IMR-90 (cell line): ENCODE data around the gene REN. TPM values are rescaled to one million over a fixed set of nuclear protein-coding genes. Genes with fewer than 3 reads are reported as not detected.

Experiments
- ATAC-seq: fragments of 200-7000 bp; cut with Tn5 transposase; 2 replicates; pipeline ENCODE4 v1.9.1; 2020; ENCODE audit warnings: low read depth, mild to moderate bottlenecking, moderate library complexity
- BruUV-seq: library from RNA; stranded (reverse); fragments of 400-500 nt; replicated peaks from 2 replicates; lab custom pipeline; 2021; lab: Mats Ljungman, UMichigan
- CTCF ChIA-PET: fragments of 300-600 bp; formaldehyde crosslinking; extraction: SDS; loops from one replicate; lab custom pipeline; 2021; ENCODE audit warnings: antibody characterized with exemption; lab: Yijun Ruan, JAX
- POLR2A ChIA-PET: fragments of 300-600 bp; sonication (Branson Sonifier 250); formaldehyde crosslinking; loops from one replicate; lab custom pipeline; 2022; ENCODE audit warnings: antibody characterized with exemption; ENCODE audit not compliant: unreplicated experiment; lab: Charles Lee
- DNase-seq: peaks from one replicate; pipeline ENCODE4 v3.0.0; 2013
- H2AFZ ChIP-seq: replicated peaks from 2 replicates; pipeline ENCODE3; 2013; ENCODE audit warnings: low read length, mild to moderate bottlenecking; ENCODE audit not compliant: poor library complexity
- H2AK5ac ChIP-seq: 2 replicates; pipeline ENCODE4 v1.6.1; 2013; ENCODE audit warnings: low read depth, low read length, inconsistent platforms
- H2AK9ac ChIP-seq: replicated peaks from 2 replicates; pipeline ENCODE3; 2013; ENCODE audit warnings: mild to moderate bottlenecking, low read depth, low read length, moderate library complexity; ENCODE audit not compliant: poor library complexity
- H2BK120ac ChIP-seq: 2 replicates; pipeline ENCODE4 v1.6.1; 2013; ENCODE audit warnings: low read depth, low read length, inconsistent platforms
- H2BK15ac ChIP-seq: 3 replicates; pipeline ENCODE4 v1.6.1; 2013; ENCODE audit warnings: low read depth, low read length, inconsistent platforms
- H2BK20ac ChIP-seq: 2 replicates; pipeline ENCODE4 v1.6.1; 2013; ENCODE audit warnings: low read depth, mild to moderate bottlenecking, inconsistent platforms, low read length, moderate library complexity
- H2BK5ac ChIP-seq: 2 replicates; pipeline ENCODE4 v1.6.1; 2013; ENCODE audit warnings: mild to moderate bottlenecking, low read depth, low read length, inconsistent platforms; ENCODE audit not compliant: poor library complexity, severe bottlenecking
- H3K14ac ChIP-seq: replicated peaks from 2 replicates; pipeline ENCODE4 v1.6.1; 2013; ENCODE audit warnings: low read depth, low read length, inconsistent platforms
- H3K18ac ChIP-seq: 2 replicates; pipeline ENCODE4 v1.6.1; 2013; ENCODE audit warnings: low read depth, low read length, control low read depth
- H3K23ac ChIP-seq: 2 replicates; pipeline ENCODE4 v1.6.1; 2013; ENCODE audit warnings: low read depth, low read length, inconsistent platforms
- H3K27ac ChIP-seq: 2 replicates; pipeline ENCODE4 v1.5.1; 2013; ENCODE audit warnings: mild to moderate bottlenecking, control low read depth, low read length; ENCODE audit not compliant: insufficient read depth
- H3K27me3 ChIP-seq: 2 replicates; pipeline ENCODE4 v1.6.1; 2013; ENCODE audit warnings: low read length; ENCODE audit not compliant: control insufficient read depth, insufficient read depth
- H3K36me3 ChIP-seq: 2 replicates; pipeline ENCODE4 v1.6.1; 2013; ENCODE audit warnings: low read length, mixed read lengths; ENCODE audit not compliant: control insufficient read depth, insufficient read depth
- H3K4ac ChIP-seq: 2 replicates; pipeline ENCODE4 v1.6.1; 2013; ENCODE audit warnings: low read depth, low read length, inconsistent platforms
- H3K4me1 ChIP-seq: 2 replicates; pipeline ENCODE4 v1.6.1; 2013; ENCODE audit warnings: low read length, mixed read lengths; ENCODE audit not compliant: control insufficient read depth, insufficient read depth
- H3K4me2 ChIP-seq: 2 replicates; pipeline ENCODE4 v1.6.1; 2013; ENCODE audit warnings: low read depth, mild to moderate bottlenecking, control low read depth, low read length, moderate library complexity
- H3K4me3 ChIP-seq: 2 replicates; pipeline ENCODE4 v1.5.1; 2013; ENCODE audit warnings: low read depth, mild to moderate bottlenecking, control low read depth, low read length, moderate library complexity; ENCODE audit not compliant: insufficient read depth
- H3K56ac ChIP-seq: 2 replicates; pipeline ENCODE4 v1.6.1; 2013; ENCODE audit warnings: low read length, inconsistent platforms; ENCODE audit not compliant: insufficient read depth; ENCODE audit errors: extremely low read depth
- H3K79me1 ChIP-seq, 2 experiments: 2 replicates each; pipeline ENCODE4 v1.6.1; 2013; ENCODE audit warnings: low read length in 2 of 2, inconsistent platforms in 1 of 2, low read depth in 1 of 2
- H3K9ac ChIP-seq: 2 replicates; pipeline ENCODE4 v1.6.1; 2013; ENCODE audit warnings: low read depth, low read length, control low read depth
- H3K9me1 ChIP-seq: 2 replicates; pipeline ENCODE4 v1.6.1; 2013; ENCODE audit warnings: low read length, inconsistent platforms; ENCODE audit not compliant: insufficient read depth
- H3K9me3 ChIP-seq: 2 replicates; pipeline ENCODE4 v1.6.1; 2013; ENCODE audit warnings: low read length; ENCODE audit not compliant: control insufficient read depth, insufficient read depth
- H4K20me1 ChIP-seq: 2 replicates; pipeline ENCODE4 v1.6.1; 2013; ENCODE audit warnings: low read length, inconsistent platforms; ENCODE audit not compliant: insufficient read depth
- H4K5ac ChIP-seq: 2 replicates; pipeline ENCODE4 v1.6.1; 2013; ENCODE audit warnings: mild to moderate bottlenecking, low read depth, low read length, control low read depth
- H4K8ac ChIP-seq, 2 experiments: 2 replicates each; pipeline ENCODE4 v1.6.1; 2013; ENCODE audit warnings: low read depth in 2 of 2, low read length in 2 of 2, control low read depth in 1 of 2, inconsistent platforms in 1 of 2
- H4K91ac ChIP-seq: 2 replicates; pipeline ENCODE4 v1.6.1; 2013; ENCODE audit warnings: low read depth, low read length, inconsistent platforms; ENCODE audit not compliant: insufficient read depth
- BHLHE40 ChIP-seq: fragments of 150-350 bp; IDR thresholded peaks from 2 replicates; pipeline ENCODE4 v1.6.1; 2016; ENCODE audit warnings: mild to moderate bottlenecking, low read depth, low read length
- CEBPB ChIP-seq: IDR thresholded peaks from 2 replicates; pipeline ENCODE4 v1.6.1; 2012; ENCODE audit warnings: low read depth, low read length, improper control_type of control experiment
- CHD1 ChIP-seq: IDR thresholded peaks from 2 replicates; pipeline ENCODE4 v1.6.1; 2012; ENCODE audit warnings: low read depth, low read length, improper control_type of control experiment
- CTCF ChIP-seq: conservative IDR thresholded peaks from 2 replicates; pipeline ENCODE4 v1.5.1; 2012; ENCODE audit warnings: mild to moderate bottlenecking, low read depth, low read length, improper control_type of control experiment
- FOS ChIP-seq: fragments of 150-350 bp; IDR thresholded peaks from 2 replicates; pipeline ENCODE4 v1.6.1; 2016; ENCODE audit warnings: low read depth, low read length
- MAFK ChIP-seq: IDR thresholded peaks from 2 replicates; pipeline ENCODE4 v1.6.1; 2012; ENCODE audit warnings: low read depth, low read length, improper control_type of control experiment
- MXI1 ChIP-seq: IDR thresholded peaks from 2 replicates; pipeline ENCODE4 v1.6.1; 2012; ENCODE audit warnings: low read depth, mild to moderate bottlenecking, low read length, moderate library complexity, borderline replicate concordance
- POLR2A ChIP-seq: IDR thresholded peaks from 2 replicates; pipeline ENCODE4 v1.6.1; 2012; ENCODE audit warnings: mild to moderate bottlenecking, low read depth, low read length
- RAD21 ChIP-seq: IDR thresholded peaks from 2 replicates; pipeline ENCODE4 v1.6.1; 2012; ENCODE audit warnings: low read length, improper control_type of control experiment
- RCOR1 ChIP-seq: IDR thresholded peaks from 2 replicates; pipeline ENCODE4 v1.6.1; 2012; ENCODE audit warnings: mild to moderate bottlenecking, low read length, improper control_type of control experiment; ENCODE audit not compliant: insufficient replicate concordance
- RFX5 ChIP-seq: IDR thresholded peaks from 2 replicates; pipeline ENCODE4 v1.8.0; 2012; ENCODE audit warnings: low read depth, mild to moderate bottlenecking, low read length, moderate library complexity
- SMC3 ChIP-seq: fragments of 150-350 bp; IDR thresholded peaks from 2 replicates; pipeline ENCODE4 v1.6.1; 2016; ENCODE audit warnings: low read depth, mild to moderate bottlenecking, antibody characterized with exemption, low read length, moderate library complexity
- WGBS, 2 experiments: methylation state at CpG; one replicate each; pipeline versions ENCODE4 v1.1.5 to v1.1.7; 2013; ENCODE audit warnings: missing lambda C conversion rate in 2 of 2; ENCODE audit not compliant: insufficient read length in 1 of 2; ENCODE audit errors: extremely low coverage in 2 of 2; 5-methylcytosine and 5-hydroxymethylcytosine counted together
- dilution Hi-C: fragments of 300-500 bp; cut with HindIII; formaldehyde crosslinking; loops from one replicate; pipeline ENCODE4 v1.14.3; 2018; ENCODE audit warnings: low sequenced_read_pairs; ENCODE audit not compliant: unreplicated experiment
- in situ Hi-C: fragments of 300-500 bp; cut with MboI; formaldehyde crosslinking; loops from 3 replicates; pipeline ENCODE4 v1.14.3; 2019; ENCODE audit warnings: low sequenced_read_pairs, inconsistent platforms, mixed read lengths
- intact Hi-C: fragments of 100-400 bp; cut with micrococcal nuclease; formaldehyde crosslinking; loops from 2 replicates; pipeline ENCODE4 v1.10.0; 2022
- polyA plus RNA-seq, 3 experiments: library from polyadenylated mRNA; depleted of rRNA; stranded (reverse); fragments of >200 nt; gene quantifications; 2 replicates each; pipeline ENCODE4 v1.2.3, GENCODE V29; 2012; ENCODE audit warnings: low replicate concordance in 1 of 3
- total RNA-seq: library from RNA; depleted of rRNA; stranded (reverse); fragments of >200 nt; gene quantifications from 2 replicates; pipeline ENCODE4 v1.2.3, GENCODE V29; 2012
- TF ChIP-seq, protein P1 (sequence below): fragments of 150-350 bp; IDR thresholded peaks from 2 replicates; pipeline ENCODE4 v1.6.1; 2017; ENCODE audit warnings: mild to moderate bottlenecking, antibody characterized with exemption, low read length, low read depth

The REN gene
- total and polyA plus RNA-seq, 2 of the 4 experiments (the other 2 are of a cell fraction), result 0.54 to 1.2 TPM

GRCh38 chr1:204151552-204152309 is 14.4 kb downstream of the REN start, which contains the start of gene ETNK2:
ETNK2 (minus strand) TSS chr1:204152044; CDS start chr1:204151852, 192 bp downstream.
- H3K27ac ChIP-seq, result peak within 1 kb of the TSS; percentile 27; the same call in 1 of the 2 replicates
- H4K8ac ChIP-seq, result peak within 1 kb of the TSS; percentile 90 to 94
- H2AFZ ChIP-seq, result peak within 1 kb of the TSS; percentile 95
- peak within 1 kb of the TSS; percentile 95 for H3K4me3 ChIP-seq
- peak within 1 kb of the TSS; percentile 93 for H3K4me2 ChIP-seq
- 0% methylated on average over 3 of the region's 94 CpGs; no CpG with 5 or more reads in 1 of the 2 experiments for WGBS, 2 experiments
- peak within 1 kb of the TSS; percentile 15 for H3K18ac ChIP-seq
- no peaks in the 10 kb centered on the region for H4K20me1 ChIP-seq
- H3K4me1 ChIP-seq, result peaks cover 7% of the 10 kb centered on the region
- H2BK15ac ChIP-seq, result peak within 1 kb of the TSS; percentile 41; the same call in 1 of the 3 replicates
- DNase-seq (peak; percentile 56), ATAC-seq (peak; percentile 92)
- no peak within 1 kb of the TSS for H2BK5ac ChIP-seq
- ChIA-PET CTCF (interaction anchor here (0.6 to 1.2 kb wide), 3 partner anchors 55 to 413 kb away, joined by 3 to 5 read pairs (median 5); no protein-coding TSS in a partner anchor), POLR2A (no interaction called here)
- peak within 1 kb of the TSS; percentile 80 for H4K5ac ChIP-seq
- peaks cover 3% of the 10 kb centered on the region; the same call in 1 of the 2 replicates for H3K27me3 ChIP-seq
- H2AK5ac ChIP-seq, result peak within 1 kb of the TSS; percentile 84
- H2BK20ac ChIP-seq, result no peak within 1 kb of the TSS
- intact Hi-C loops, result no loop called here
- peak within 1 kb of the TSS; percentile 43; the same call in 1 of the 2 replicates for H3K56ac ChIP-seq
- in situ Hi-C loops, result no loop called here
- peak within 1 kb of the TSS; percentile 93 for H3K4ac ChIP-seq
- peak within 1 kb of the TSS; percentile 19; the same call in 1 of the 2 replicates for H2BK120ac ChIP-seq
- H3K23ac ChIP-seq, result peak within 1 kb of the TSS; percentile 82; the same call in 1 of the 2 replicates
- H3K36me3 ChIP-seq, result 0 out of 2 replicates have a peak, but pooled peaks cover 1% of the 10 kb centered on the region
- H3K9me3 ChIP-seq, result no peaks in the 10 kb centered on the region
- peaks cover 7% of the 10 kb centered on the region; the same call in 1 of the 2 replicates for H3K9me1 ChIP-seq
- dilution Hi-C loops, result loop anchor here (25.0 kb wide), 1 partner anchor 236 kb away; no protein-coding TSS in a partner anchor
- peak within 1 kb of the TSS; percentile 71; the same call in 1 of the 2 replicates for H4K91ac ChIP-seq
- peak within 1 kb of the TSS; percentile 92 for H3K14ac ChIP-seq
- peak within 1 kb of the TSS; percentile 96 for H2AK9ac ChIP-seq
- H3K79me1 ChIP-seq, result peaks cover 0 to 9% of the 10 kb centered on the region in 2 experiments; a peak in 2 of 4 replicates
- BruUV-seq, result no TSS peak
- H3K9ac ChIP-seq, result peak within 1 kb of the TSS; percentile 85
- TF ChIP-seq CHD1 (no peak), FOS (peak; percentile 11; the same call in 1 of the 2 replicates), MXI1 (no peak), POLR2A (no peak), RAD21 (no peak), RCOR1 (no peak), CEBPB (peak; percentile 75), CTCF (no peak), RFX5 (no peak), SMC3 (no peak), MAFK (no peak), BHLHE40 (no peak)
- TF ChIP-seq, protein P1, sequence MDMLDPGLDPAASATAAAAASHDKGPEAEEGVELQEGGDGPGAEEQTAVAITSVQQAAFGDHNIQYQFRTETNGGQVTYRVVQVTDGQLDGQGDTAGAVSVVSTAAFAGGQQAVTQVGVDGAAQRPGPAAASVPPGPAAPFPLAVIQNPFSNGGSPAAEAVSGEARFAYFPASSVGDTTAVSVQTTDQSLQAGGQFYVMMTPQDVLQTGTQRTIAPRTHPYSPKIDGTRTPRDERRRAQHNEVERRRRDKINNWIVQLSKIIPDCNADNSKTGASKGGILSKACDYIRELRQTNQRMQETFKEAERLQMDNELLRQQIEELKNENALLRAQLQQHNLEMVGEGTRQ, result no peak
